Left lung (tissue), 10 donors: ENCODE measurements around the gene BCL2L2. TPM values are rescaled to one million over a fixed set of nuclear protein-coding genes. Genes with fewer than 3 reads are reported as not detected.

ENCODE experiments used
- ATAC-seq: fragments of 200-7000 bp; cut with Tn5 transposase; one replicate; pipeline ENCODE4 v1.9.1; 2020; ENCODE audit warnings: moderate library complexity
- DNase-seq, 4 donors: peaks; one replicate each; pipeline ENCODE4 v3.0.0-alpha.2; 2013 to 2020
- H3K27ac ChIP-seq, 2 donors: fragments of 200-600 bp; sonication (generic) in 1 of 2; one replicate each; pipeline versions ENCODE4 v1.5.0 to v1.8.0; 2020 to 2021
- H3K27me3 ChIP-seq, 2 donors: fragments of 200-600 bp; sonication (generic) in 1 of 2; one replicate each; pipeline versions ENCODE4 v1.5.0 to v1.8.0; 2020 to 2021
- H3K36me3 ChIP-seq, 2 donors: fragments of 200-600 bp; sonication (generic) in 1 of 2; one replicate each; pipeline versions ENCODE4 v1.5.0 to v1.8.0; 2020 to 2021
- H3K4me1 ChIP-seq, 2 donors: fragments of 200-600 bp; one replicate each; pipeline ENCODE4 v1.8.0; 2021
- H3K4me3 ChIP-seq, 2 donors: fragments of 200-600 bp; sonication (generic) in 1 of 2; one replicate each; pipeline versions ENCODE4 v1.5.0 to v1.8.0; 2020 to 2021; ENCODE audit warnings: mild to moderate bottlenecking in 1 of 2
- H3K9me3 ChIP-seq, 2 donors: fragments of 200-600 bp; sonication (generic) in 1 of 2; one replicate each; pipeline versions ENCODE4 v1.5.0 to v1.8.0; 2020 to 2021
- CTCF ChIP-seq, 2 donors: fragments of 200-600 bp; sonication (generic) in 1 of 2; IDR thresholded peaks; one replicate each; pipeline versions ENCODE4 v1.5.0 to v1.8.0; 2021; ENCODE audit warnings: antibody characterized with exemption in 2 of 2
- intact Hi-C, 2 donors: fragments of 100-400 bp; cut with DNase I; formaldehyde crosslinking; loops; one replicate each; pipeline versions ENCODE4 v1.11.2 to v1.14.2; 2022
- polyA plus RNA-seq, 6 donors: library from polyadenylated mRNA; unstranded; fragments of 120-200 nt; gene quantifications; one replicate each; pipeline ENCODE4 v1.2.1, GENCODE V29; 2013; ENCODE audit not compliant: insufficient read length in 6 of 6
- total RNA-seq, 2 donors: library from RNA; stranded (reverse); fragmentation: NEBNext Ultra II Directional; extraction: Animal tissue kit (Norgen Biotek cat#: 25700); gene quantifications; one replicate each; pipeline ENCODE4 v1.2.1, GENCODE V29; 2021
- donor health status: DM: no; HTN: yes; CAD: no.
- donor health status: DM: no; HTN: no; CAD: no.

BCL2L2 gene
- total and polyA plus RNA-seq, 8 donors, result 37.1 to 49.9 (median 40.4) TPM

DNA sequence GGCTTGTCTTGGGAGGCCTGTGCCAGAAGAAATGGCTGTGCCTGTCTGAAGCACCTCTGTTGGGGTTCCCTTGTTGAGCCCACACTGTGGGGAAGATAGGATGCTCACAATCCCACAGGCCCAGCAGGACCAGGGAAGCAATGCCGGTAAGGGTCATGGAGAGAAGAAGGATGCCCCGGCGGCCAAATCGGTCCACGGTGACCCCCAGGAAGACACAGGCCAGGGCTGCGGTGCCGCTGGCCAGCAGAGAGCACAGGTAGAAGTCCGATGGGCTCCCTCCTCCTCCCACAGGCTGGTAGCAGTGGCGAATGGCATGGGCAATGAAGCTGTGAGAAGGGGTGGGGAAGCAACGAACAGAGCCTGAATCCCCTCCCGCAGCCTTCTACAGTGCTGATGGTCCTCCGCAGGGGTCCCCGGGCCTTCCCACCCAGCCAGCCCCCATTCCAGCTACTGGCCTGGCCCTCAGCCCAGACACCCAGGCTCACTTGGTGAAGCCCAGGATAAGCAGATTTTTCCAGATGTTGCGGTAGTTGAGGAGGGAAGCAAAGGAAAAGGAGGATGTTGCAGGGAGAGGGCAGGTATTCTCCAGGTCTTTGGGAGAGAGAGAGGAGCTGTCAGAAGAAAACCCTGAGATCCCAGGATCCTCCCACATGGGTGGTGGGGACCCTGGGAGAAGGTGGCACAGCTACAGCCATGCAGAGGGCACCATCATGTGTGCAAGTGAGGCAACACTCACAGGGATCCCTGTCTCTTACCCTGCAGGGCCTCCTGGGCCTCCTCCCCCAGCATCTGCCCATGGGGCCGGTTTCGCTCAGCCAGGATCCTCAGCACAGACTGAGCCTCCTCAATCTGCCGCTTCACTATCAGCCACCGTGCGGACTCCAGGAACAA lies 41.0 kb downstream of the BCL2L2 start:
- ATAC-seq, result no peak
- no peaks in the 10 kb centered on the region for H3K9me3 ChIP-seq
- no peaks in the 10 kb centered on the region for H3K36me3 ChIP-seq
- intact Hi-C loops, result loop anchor here in 1 of 2 donors (10.0 kb wide), 1 partner anchor 127 kb away; no protein-coding TSS in a partner anchor
- H3K27me3 ChIP-seq, result peaks cover 0 to 22% of the 10 kb centered on the region in 2 donors
- DNase-seq, result no peak
- peaks cover 3 to 13% of the 10 kb centered on the region in 2 donors for H3K4me1 ChIP-seq
- TF ChIP-seq CTCF (IDR thresholded peaks at IDR 0.05), result no peak
- no peak overlapping the region for H3K27ac ChIP-seq
- no peak overlapping the region for H3K4me3 ChIP-seq

- H3K27me3 ChIP-seq, result peaks cover 0 to 28% of the 10 kb centered on the region in 2 donors
- intact Hi-C loops, result loop anchor here in 1 of 2 donors (10.0 kb wide), 1 partner anchor 127 kb away; no protein-coding TSS in a partner anchor
- H3K4me3 ChIP-seq, result no peak overlapping the region
- H3K9me3 ChIP-seq, result no peaks in the 10 kb centered on the region
- peaks cover 3 to 15% of the 10 kb centered on the region in 2 donors for H3K4me1 ChIP-seq
- no peak for DNase-seq
- no peaks in the 10 kb centered on the region for H3K36me3 ChIP-seq
- no peak overlapping the region for H3K27ac ChIP-seq
- ATAC-seq, result no peak
- no peak for TF ChIP-seq CTCF (IDR thresholded peaks at IDR 0.05)
Measured at GRCh38 chr14:23348297-23348655, 41.6 kb downstream of the BCL2L2 start.

- no peaks in the 10 kb centered on the region for H3K9me3 ChIP-seq
- DNase-seq, result no peak
- intact Hi-C loops, result loop anchor here in 1 of 2 donors (10.0 kb wide), 1 partner anchor 126 kb away; no protein-coding TSS in a partner anchor
- no peak for ATAC-seq
- TF ChIP-seq CTCF (IDR thresholded peaks at IDR 0.05), result no peak
- H3K27ac ChIP-seq, result no peak overlapping the region
- peaks cover 0 to 39% of the 10 kb centered on the region in 2 donors for H3K27me3 ChIP-seq
- H3K36me3 ChIP-seq, result no peaks in the 10 kb centered on the region
- no peak overlapping the region for H3K4me3 ChIP-seq
- H3K4me1 ChIP-seq, result peaks cover 3 to 15% of the 10 kb centered on the region in 2 donors
Measured at GRCh38 chr14:23349156-23349845, 42.7 kb downstream of the BCL2L2 start.

GRCh38 chr14:23351681-23352505 lies 45.3 kb downstream of the BCL2L2 start:
- ATAC-seq (peak; percentile 55), DNase-seq (peak in 1 of 4 donors; percentile 16)
- H3K27me3 ChIP-seq, result peaks cover 0 to 47% of the 10 kb centered on the region in 2 donors
- no peak overlapping the region for H3K27ac ChIP-seq
- no peaks in the 10 kb centered on the region for H3K36me3 ChIP-seq
- no peaks in the 10 kb centered on the region for H3K9me3 ChIP-seq
- peaks cover 3 to 15% of the 10 kb centered on the region in 2 donors for H3K4me1 ChIP-seq
- peak overlapping the region; percentile 46 to 75 for H3K4me3 ChIP-seq
- no peak for TF ChIP-seq CTCF (IDR thresholded peaks at IDR 0.05)
- intact Hi-C loops, result no loop called here
